Omental fat pad (tissue), 4 donors: ENCODE results near the gene ARHGAP24. TPM values are rescaled to one million over a fixed set of nuclear protein-coding genes. Genes with fewer than 3 reads are reported as not detected.
A peak's percentile ranks its signal among the peaks of the same experiment; 100 is the strongest.

Experiments used
- ATAC-seq: fragments of 150-250 bp; one replicate; pipeline ENCODE4 v1.9.1; 2016; ENCODE audit warnings: mild to moderate bottlenecking, moderate library complexity; ENCODE audit not compliant: low FRiP score
- DNase-seq: peaks from one replicate; pipeline ENCODE4 v3.0.0-alpha.2; 2019; ENCODE audit warnings: low spot score
- total RNA-seq, 4 donors: library from RNA; depleted of rRNA; stranded (reverse); fragments of >200 nt; gene quantifications; one replicate each; pipeline ENCODE4 v1.1.0, GENCODE V29; 2016
- TF ChIP-seq, protein P1 (sequence below), 3 donors: fragments of 450-650 bp; IDR thresholded peaks; one replicate each; pipeline ENCODE4 v1.5.1; 2016 to 2017; ENCODE audit warnings: antibody characterized with exemption in 3 of 3, mild to moderate bottlenecking in 3 of 3, moderate library complexity in 2 of 3

ARHGAP24 gene
- total RNA-seq, 4 donors from 2014 or later, result 42.3 to 57.2 (median 52.8) TPM

- TF ChIP-seq, protein P1, sequence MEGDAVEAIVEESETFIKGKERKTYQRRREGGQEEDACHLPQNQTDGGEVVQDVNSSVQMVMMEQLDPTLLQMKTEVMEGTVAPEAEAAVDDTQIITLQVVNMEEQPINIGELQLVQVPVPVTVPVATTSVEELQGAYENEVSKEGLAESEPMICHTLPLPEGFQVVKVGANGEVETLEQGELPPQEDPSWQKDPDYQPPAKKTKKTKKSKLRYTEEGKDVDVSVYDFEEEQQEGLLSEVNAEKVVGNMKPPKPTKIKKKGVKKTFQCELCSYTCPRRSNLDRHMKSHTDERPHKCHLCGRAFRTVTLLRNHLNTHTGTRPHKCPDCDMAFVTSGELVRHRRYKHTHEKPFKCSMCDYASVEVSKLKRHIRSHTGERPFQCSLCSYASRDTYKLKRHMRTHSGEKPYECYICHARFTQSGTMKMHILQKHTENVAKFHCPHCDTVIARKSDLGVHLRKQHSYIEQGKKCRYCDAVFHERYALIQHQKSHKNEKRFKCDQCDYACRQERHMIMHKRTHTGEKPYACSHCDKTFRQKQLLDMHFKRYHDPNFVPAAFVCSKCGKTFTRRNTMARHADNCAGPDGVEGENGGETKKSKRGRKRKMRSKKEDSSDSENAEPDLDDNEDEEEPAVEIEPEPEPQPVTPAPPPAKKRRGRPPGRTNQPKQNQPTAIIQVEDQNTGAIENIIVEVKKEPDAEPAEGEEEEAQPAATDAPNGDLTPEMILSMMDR (IDR thresholded peaks at IDR 0.05), result no peak
- no peak for DNase-seq
- no peak for ATAC-seq
Observed at GRCh38 chr4:85940151-85940550, 465.2 kb downstream of the ARHGAP24 start.

DNA sequence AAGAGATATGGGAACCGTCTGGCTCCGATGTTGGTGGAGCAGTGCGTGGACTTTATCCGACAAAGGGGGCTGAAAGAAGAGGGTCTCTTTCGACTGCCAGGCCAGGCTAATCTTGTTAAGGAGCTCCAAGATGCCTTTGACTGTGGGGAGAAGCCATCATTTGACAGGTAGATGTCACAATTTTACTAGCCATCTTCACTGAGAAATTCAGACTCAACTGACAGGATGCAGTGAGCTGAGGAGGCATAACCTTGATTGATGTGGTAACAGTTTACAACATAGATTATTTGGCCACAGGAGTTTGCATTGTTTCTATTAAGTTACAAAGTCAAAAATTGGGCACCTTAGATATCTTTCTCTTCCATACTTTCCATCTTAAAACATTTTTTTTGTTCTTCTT, 467.2 kb downstream of the ARHGAP24 start:
- TF ChIP-seq, protein P1 (IDR thresholded peaks at IDR 0.05), result no peak
- no peak for DNase-seq

GRCh38 chr4:85946821-85947220, 471.9 kb downstream of the ARHGAP24 start:
- DNase-seq (no peak), ATAC-seq (no peak)
- TF ChIP-seq, protein P1 (IDR thresholded peaks at IDR 0.05), result no peak

More for the DNA sequence above, 467.2 kb downstream of the ARHGAP24 start:
- no peak for ATAC-seq

- ATAC-seq, result no peak
- TF ChIP-seq, protein P1 (IDR thresholded peaks at IDR 0.05), result no peak
Observed at GRCh38 chr4:85951099-85951498, 476.1 kb downstream of the ARHGAP24 start.

GRCh38 chr4:85952528-85952927, 477.6 kb downstream of the ARHGAP24 start:
- no peak for ATAC-seq
- TF ChIP-seq, protein P1 (IDR thresholded peaks at IDR 0.05), result no peak
- no peak for DNase-seq

More at GRCh38 chr4:85951099-85951498, 476.1 kb downstream of the ARHGAP24 start:
- no peak for DNase-seq

- TF ChIP-seq, protein P1 (IDR thresholded peaks at IDR 0.05), result no peak
- DNase-seq, result no peak
- ATAC-seq, result no peak
Observed at GRCh38 chr4:85952972-85953650, 478.2 kb downstream of the ARHGAP24 start.

DNA sequence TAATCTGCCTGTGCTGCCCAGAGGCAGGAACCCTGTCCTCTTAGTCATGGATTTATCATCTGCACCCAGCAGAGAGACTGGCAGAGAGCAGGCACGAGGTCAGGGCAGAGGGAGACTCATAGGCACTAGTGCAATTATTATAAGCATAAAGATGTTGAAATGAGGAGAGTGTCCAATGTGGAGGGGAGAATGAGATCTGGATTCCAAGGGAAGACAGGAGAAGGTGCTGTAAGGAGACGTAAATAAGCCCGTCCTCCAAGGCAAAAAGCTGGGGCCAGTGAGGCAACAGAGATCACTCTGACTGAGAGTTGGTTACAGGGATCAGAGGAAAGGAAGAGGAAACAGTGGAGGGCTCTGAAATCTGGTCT, 478.7 kb downstream of the ARHGAP24 start:
- no peak for DNase-seq
- peak; percentile 59 for ATAC-seq
- TF ChIP-seq, protein P1 (IDR thresholded peaks at IDR 0.05), result no peak
